Measurements from ENCODE around the gene OR51V1.
"Not testable (repeated sequence)": the region's sequence is repeated elsewhere in the genome, so short reads cannot be mapped to it uniquely, and the experiment has no call there.

OR51V1 gene

DNA sequence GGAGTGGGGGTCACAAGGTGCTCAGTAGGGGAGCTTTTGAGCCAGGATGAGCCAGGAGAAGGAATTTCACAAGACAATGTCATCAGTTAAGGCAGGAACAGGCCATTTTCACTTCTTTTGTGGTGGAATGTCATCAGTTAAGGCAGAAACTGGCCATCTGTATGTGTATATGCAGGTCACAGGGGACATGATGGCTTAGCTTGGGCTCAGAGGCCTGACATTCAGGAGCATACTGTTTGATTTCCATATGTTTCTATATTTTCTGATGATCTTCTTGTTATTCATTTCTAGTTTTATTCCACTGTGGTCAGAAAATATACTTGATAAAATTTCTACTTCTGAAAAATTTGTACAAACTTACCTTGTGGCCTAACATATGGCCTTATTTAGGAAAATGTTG lies 34.6 kb downstream of the OR51V1 start:
- DNase-seq (ENCODE audit: low read depth in 2 of 2) = not testable (repeated sequence)

DNA sequence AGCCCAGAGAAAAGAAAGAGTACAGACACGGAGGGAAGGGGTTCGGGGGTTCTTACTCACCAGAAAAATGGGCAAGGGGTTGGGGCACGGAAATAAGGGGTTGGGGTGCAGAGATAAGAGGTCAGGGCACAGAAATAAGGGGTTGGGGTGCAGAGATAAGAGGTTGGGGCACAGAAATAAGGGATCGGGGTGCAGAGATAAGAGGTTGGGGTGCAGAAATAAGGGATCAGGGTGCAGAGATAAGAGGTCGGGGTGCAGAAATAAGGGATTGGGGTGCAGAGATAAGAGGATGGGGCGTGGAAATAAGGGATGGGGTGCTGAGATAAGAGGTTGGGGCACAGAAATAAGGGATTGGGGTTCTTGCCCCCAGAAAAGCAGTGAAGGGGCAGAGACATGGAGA lies 35.7 kb downstream of the OR51V1 start:
- not testable (repeated sequence) for DNase-seq (ENCODE audit: low read depth in 2 of 2)

DNA sequence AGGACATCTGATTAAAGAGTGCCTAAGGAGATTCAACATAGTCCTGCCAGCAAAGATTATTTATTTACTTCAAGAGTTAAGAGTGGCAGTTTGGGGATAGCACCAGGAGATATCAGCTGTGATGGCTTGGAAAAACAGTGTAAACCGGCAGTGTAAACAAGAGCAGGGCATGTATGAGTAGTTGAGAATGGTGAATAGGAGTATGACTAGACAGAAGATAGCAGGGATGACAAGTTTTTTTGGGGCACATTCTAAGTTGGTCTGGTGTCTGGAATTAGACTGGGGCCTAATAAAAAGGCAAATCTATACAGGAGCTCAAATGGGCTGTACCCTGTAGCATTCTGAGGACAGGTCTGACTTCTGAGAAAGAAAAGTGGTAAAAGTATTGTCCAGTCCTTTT lies 39.4 kb downstream of the OR51V1 start:
- not testable (repeated sequence) for DNase-seq (ENCODE audit: low read depth in 2 of 2)

DNA sequence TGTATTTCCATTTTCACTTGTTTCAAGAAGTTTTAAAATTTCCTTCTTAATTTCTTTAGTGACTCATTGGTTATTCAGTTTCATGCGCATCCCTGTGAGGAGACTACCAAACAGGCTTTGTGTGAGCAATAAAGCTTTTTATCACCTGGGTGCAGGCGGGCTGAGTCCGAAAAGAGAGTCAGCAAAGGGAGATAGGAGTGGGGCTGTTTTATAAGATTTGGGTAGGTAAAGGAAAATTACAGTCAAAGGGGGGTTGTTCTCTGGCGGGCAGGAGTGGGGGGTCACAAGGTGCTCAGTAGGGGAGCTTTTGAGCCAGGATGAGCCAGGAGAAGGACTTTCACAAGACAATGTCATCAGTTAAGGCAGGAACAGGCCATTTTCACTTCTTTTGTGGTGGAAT lies 40.3 kb downstream of the OR51V1 start:
- not testable (repeated sequence) for DNase-seq (ENCODE audit: low read depth in 2 of 2)

DNA sequence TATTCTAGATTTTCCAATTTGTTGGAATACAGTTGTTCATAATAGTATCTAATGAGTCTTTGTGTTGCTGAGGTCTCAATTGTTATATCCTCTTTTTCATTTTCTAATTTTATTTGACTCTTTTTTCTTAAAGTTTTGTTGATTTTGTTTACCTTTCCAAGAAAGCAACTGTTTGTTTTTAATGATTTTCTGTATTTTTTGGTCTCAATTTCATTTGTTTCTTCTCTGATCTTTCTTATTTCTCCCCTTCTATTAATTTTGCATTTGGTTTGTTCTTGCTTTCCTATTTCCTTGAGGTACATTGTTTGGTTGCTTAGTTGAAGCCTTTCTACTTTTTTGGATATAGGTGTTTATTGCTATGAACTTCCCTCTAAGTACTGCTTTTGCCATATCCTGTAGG lies 40.7 kb downstream of the OR51V1 start:
- DNase-seq (ENCODE audit: low read depth in 2 of 2) = no peak

DNA sequence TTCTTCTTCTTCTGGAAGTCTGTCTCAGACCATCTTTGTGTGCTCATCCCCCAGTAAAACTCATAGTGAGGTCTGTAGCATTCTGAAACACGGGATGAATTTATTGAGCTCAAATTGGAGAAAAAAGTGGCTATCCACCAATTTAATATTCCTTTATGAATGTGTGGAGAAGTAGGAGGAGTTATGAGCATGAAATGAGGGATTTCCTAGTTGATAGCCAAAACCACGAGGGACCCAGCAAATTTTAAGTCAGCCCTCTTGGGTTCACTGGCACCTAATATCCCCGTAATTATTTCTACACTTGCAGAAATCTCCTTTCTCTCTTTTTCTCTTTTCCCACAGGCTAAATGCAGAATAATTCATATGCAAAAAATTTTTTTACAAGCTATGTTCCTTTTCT lies 45.8 kb downstream of the OR51V1 start, which contains the start of gene OR52A1:
TSS of gene OR52A1 (minus strand) at position 101 of the 400 bp plus-strand sequence. CDS start 2,388 bp downstream, outside the sequence.
- DNase-seq (ENCODE audit: low read depth in 2 of 2) = no peak

DNA sequence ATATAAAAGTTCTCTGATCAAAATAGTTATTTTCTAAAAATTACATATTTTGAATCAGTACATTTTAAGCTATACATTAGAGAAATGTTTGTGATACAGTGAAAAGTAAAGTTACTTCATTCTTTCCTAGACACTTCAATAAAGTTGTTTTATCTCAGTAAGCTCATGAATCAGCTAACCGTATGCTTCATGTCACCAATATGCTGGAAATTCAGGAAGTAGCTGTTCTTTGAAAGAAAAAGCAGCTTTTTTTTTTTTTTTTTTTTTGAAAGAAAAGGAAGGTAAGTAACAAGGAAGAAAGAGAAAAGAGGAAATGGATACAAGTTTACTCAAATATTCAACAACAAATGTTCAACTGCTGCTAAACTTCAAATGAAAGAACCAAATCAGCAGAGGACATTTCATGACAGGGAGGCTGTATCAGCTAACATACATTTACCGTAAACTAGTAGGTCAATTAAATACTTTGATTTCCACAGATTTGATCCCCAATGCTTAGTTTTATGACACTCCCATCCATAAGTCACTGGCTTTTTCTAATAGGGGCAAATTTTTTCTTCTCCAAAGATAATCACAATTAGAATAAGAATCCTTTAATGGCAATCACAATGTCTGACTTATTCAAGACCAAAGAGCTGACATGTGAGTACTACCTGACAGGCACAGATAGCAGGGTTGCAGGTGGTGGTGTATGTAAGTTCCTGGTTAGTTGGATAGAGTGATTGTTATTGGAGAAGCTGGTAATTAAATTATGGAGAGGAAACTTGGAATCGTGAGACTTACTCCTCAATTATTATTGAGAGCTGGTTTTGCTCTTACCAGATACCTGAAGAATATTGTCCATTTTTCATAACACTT lies 46.7 kb downstream of the OR51V1 start:
- no peak for DNase-seq (ENCODE audit: low read depth in 2 of 2)

DNA sequence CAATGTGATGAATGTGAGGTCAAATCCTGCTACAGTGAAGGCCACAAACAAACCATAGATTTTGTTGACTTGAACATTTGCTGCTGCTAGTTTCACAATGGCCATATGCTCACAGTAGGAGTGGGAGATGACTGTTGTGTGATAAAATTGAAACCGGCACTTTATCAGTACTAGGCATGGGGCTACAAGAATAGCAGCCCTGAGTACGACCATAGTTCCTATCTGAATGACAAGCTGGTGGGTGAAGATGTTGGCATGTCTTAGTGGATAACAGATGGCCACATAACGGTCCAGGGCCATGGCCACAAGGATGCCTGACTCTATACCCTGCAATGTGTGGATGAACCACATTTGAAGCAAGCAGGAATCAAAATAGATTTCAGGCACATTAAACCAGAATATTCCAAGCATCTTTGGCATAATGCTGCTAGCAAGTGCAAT lies 48.7 kb downstream of the OR51V1 start:
- DNase-seq (ENCODE audit: low read depth in 2 of 2) = no peak

Data from stimulated activated CD8-positive, alpha-beta memory T cell treated with anti-CD3 and anti-CD28 coated beads, Interleukin-2, amount 100 ng/mL, for 1 hour (primary cell).